ENCODE results near the gene RNF183. TPM values are rescaled to one million over a fixed set of nuclear protein-coding genes. Genes with fewer than 3 reads are reported as not detected.

Gene RNF183
- not detected in 2 replicates for total RNA-seq (2014; rRNA removed; shearing (Covaris generic))

GRCh38 chr9:113302792-113303418 lies at the start of gene RNF183:
Gene RNF183 (minus strand): TSS chr9:113303376. CDS start chr9:113298184, 5,192 bp downstream.
- DNase-seq (ENCODE audit: low spot score), result no peak

- no peak for DNase-seq (ENCODE audit: low spot score)
These were observed 49.2 kb upstream of the RNF183 start for GRCh38 chr9:113352411-113352810.

GRCh38 chr9:113352006-113352405 lies 48.8 kb upstream of the RNF183 start:
- no peak for DNase-seq (ENCODE audit: low spot score)

GRCh38 chr9:113350937-113351336 lies 47.8 kb upstream of the RNF183 start:
- no peak for DNase-seq (ENCODE audit: low spot score)

- DNase-seq (ENCODE audit: low spot score), result no peak
These were observed 47.0 kb upstream of the RNF183 start for GRCh38 chr9:113350107-113350661.

GRCh38 chr9:113349445-113350094 lies 46.4 kb upstream of the RNF183 start, which contains the start of gene BSPRY:
Gene BSPRY (plus strand): TSS chr9:113349541. CDS start chr9:113349580, 39 bp downstream.
- DNase-seq (ENCODE audit: low spot score), result no peak

GRCh38 chr9:113349066-113349444 lies 45.9 kb upstream of the RNF183 start:
- no peak for DNase-seq (ENCODE audit: low spot score)

- no peak for DNase-seq (ENCODE audit: low spot score)
These were observed 45.3 kb upstream of the RNF183 start for GRCh38 chr9:113348437-113348836.

GRCh38 chr9:113345671-113346070 lies 42.5 kb upstream of the RNF183 start:
- no peak for DNase-seq (ENCODE audit: low spot score)

- DNase-seq (ENCODE audit: low spot score), result no peak
These were observed 42.0 kb upstream of the RNF183 start for GRCh38 chr9:113345190-113345589.

- peak; percentile 75 for DNase-seq (ENCODE audit: low spot score)
These were observed 40.6 kb upstream of the RNF183 start for GRCh38 chr9:113343732-113344231.

- DNase-seq (ENCODE audit: low spot score), result no peak
These were observed 38.7 kb upstream of the RNF183 start for GRCh38 chr9:113341712-113342410.

GRCh38 chr9:113340011-113340699 lies 37.0 kb upstream of the RNF183 start, which contains the start of gene WDR31:
Gene WDR31 (minus strand): TSS chr9:113340275. CDS start chr9:113332022, 8,253 bp downstream.
- DNase-seq (ENCODE audit: low spot score), result peak; percentile 78

GRCh38 chr9:113337714-113338113 lies 34.5 kb upstream of the RNF183 start:
- no peak for DNase-seq (ENCODE audit: low spot score)

- DNase-seq (ENCODE audit: low spot score), result no peak
These were observed 28.6 kb upstream of the RNF183 start for GRCh38 chr9:113331780-113332179.

- no peak for DNase-seq (ENCODE audit: low spot score)
These were observed 25.0 kb upstream of the RNF183 start for GRCh38 chr9:113328045-113328782.

GRCh38 chr9:113326230-113326629 lies 23.1 kb upstream of the RNF183 start:
- DNase-seq (ENCODE audit: low spot score), result no peak

- no peak for DNase-seq (ENCODE audit: low spot score)
These were observed 19.5 kb upstream of the RNF183 start for GRCh38 chr9:113322671-113323070.

GRCh38 chr9:113320051-113320450 lies 16.9 kb upstream of the RNF183 start:
- no peak for DNase-seq (ENCODE audit: low spot score)

- no peak for DNase-seq (ENCODE audit: low spot score)
These were observed 15.9 kb upstream of the RNF183 start for GRCh38 chr9:113319054-113319453.

- no peak for DNase-seq (ENCODE audit: low spot score)
These were observed 14.6 kb upstream of the RNF183 start for GRCh38 chr9:113317777-113318176.

Measured in H4 (cell line).